CD8-positive, alpha-beta memory T cell (primary cell): ENCODE results near the gene CELF2. TPM values are rescaled to one million over a fixed set of nuclear protein-coding genes. Genes with fewer than 3 reads are reported as not detected.

Experiments
- CTCF ChIA-PET: fragments of 350-600 bp; sonication (Branson Sonifier 250); formaldehyde crosslinking; loops from one replicate; lab custom pipeline; 2021; ENCODE audit warnings: antibody characterized with exemption; lab: Charles Lee
- POLR2A ChIA-PET: fragments of 350-600 bp; sonication (Branson Sonifier 250); formaldehyde crosslinking; loops from one replicate; lab custom pipeline; 2021; ENCODE audit warnings: antibody characterized with exemption; lab: Charles Lee
- DNase-seq, 5 donors: peaks; one replicate each; pipeline versions ENCODE4 v3.0.0 to v3.0.0-alpha.2; 2020 to 2022; ENCODE audit warnings: mixed read lengths in 1 of 5
- H3K27ac ChIP-seq: one replicate; pipeline ENCODE4 v1.7.0; 2013; ENCODE audit warnings: low read depth, mild to moderate bottlenecking, low read length, moderate library complexity
- H3K27me3 ChIP-seq: 2 replicates; pipeline ENCODE4 v1.7.0; 2013; ENCODE audit warnings: low read length, mild to moderate bottlenecking; ENCODE audit not compliant: insufficient read depth, poor library complexity, severe bottlenecking
- H3K36me3 ChIP-seq: 2 replicates; pipeline ENCODE4 v1.7.0; 2013; ENCODE audit warnings: mild to moderate bottlenecking, low read length, moderate library complexity; ENCODE audit not compliant: insufficient read depth
- H3K4me1 ChIP-seq: 2 replicates; pipeline ENCODE4 v1.7.0; 2013; ENCODE audit warnings: mild to moderate bottlenecking, low read length, moderate library complexity; ENCODE audit not compliant: insufficient read depth
- H3K4me3 ChIP-seq: 2 replicates; pipeline ENCODE4 v1.7.0; 2013; ENCODE audit warnings: mild to moderate bottlenecking, low read length
- H3K9me3 ChIP-seq: 2 replicates; pipeline ENCODE4 v1.7.0; 2013; ENCODE audit warnings: mild to moderate bottlenecking, low read length
- H3K27ac Mint-ChIP-seq, 8 donors: one replicate each; pipeline ENCODE4 v1.8.0; 2020 to 2021; ENCODE audit warnings: mixed read lengths in 8 of 8, mild to moderate bottlenecking in 6 of 8, inconsistent platforms in 3 of 8, moderate library complexity in 3 of 8
- H3K27me3 Mint-ChIP-seq, 2 donors: one replicate each; pipeline ENCODE4 v1.8.0; 2020 to 2021; ENCODE audit warnings: mixed read lengths in 2 of 2, mild to moderate bottlenecking in 1 of 2, moderate library complexity in 1 of 2
- H3K36me3 Mint-ChIP-seq, 3 donors: one replicate each; pipeline ENCODE4 v1.8.0; 2020 to 2021; ENCODE audit warnings: mixed read lengths in 3 of 3, inconsistent platforms in 1 of 3, mild to moderate bottlenecking in 1 of 3
- H3K4me1 Mint-ChIP-seq, 3 donors: one replicate each; pipeline ENCODE4 v1.8.0; 2020 to 2021; ENCODE audit warnings: mixed read lengths in 3 of 3, inconsistent platforms in 1 of 3, mild to moderate bottlenecking in 1 of 3
- H3K4me3 Mint-ChIP-seq, 7 donors: one replicate each; pipeline ENCODE4 v1.8.0; 2020 to 2021; ENCODE audit warnings: mixed read lengths in 7 of 7, mild to moderate bottlenecking in 6 of 7, moderate library complexity in 4 of 7, inconsistent platforms in 2 of 7
- H3K9me3 Mint-ChIP-seq, 5 donors: one replicate each; pipeline ENCODE4 v1.8.0; 2020 to 2022; ENCODE audit warnings: mixed read lengths in 5 of 5, mild to moderate bottlenecking in 3 of 5, moderate library complexity in 2 of 5, inconsistent platforms in 1 of 5
- polyA plus RNA-seq: library from polyadenylated mRNA; unstranded; fragments of 300-500 nt; fragmentation: Illumina TruSeq; gene quantifications from one replicate; pipeline ENCODE4 v1.2.3, GENCODE V29; 2021
- total RNA-seq, 2 experiments: library from RNA; stranded (reverse); gene quantifications; one replicate each; pipeline ENCODE4 v1.2.3, GENCODE V29; 2021

CELF2 gene
- total and polyA plus RNA-seq, 3 experiments from 2014 or later, result 154 to 166 (median 155) TPM

- no peaks in the 10 kb centered on the region for H3K27me3 Mint-ChIP-seq
- POLR2A ChIA-PET, result no interaction called here
- CTCF ChIA-PET, result no interaction called here
- no peaks in the 10 kb centered on the region for H3K9me3 ChIP-seq
- peaks cover 15 to 97% (median 47%) of the 10 kb centered on the region in 3 donors for H3K36me3 Mint-ChIP-seq
- peak overlapping the region in 1 of 7 donors; percentile 26 for H3K4me3 Mint-ChIP-seq
- no peaks in the 10 kb centered on the region for H3K27me3 ChIP-seq
- no peak overlapping the region for H3K27ac ChIP-seq
- H3K36me3 ChIP-seq, result peaks cover 77% of the 10 kb centered on the region
- H3K4me1 Mint-ChIP-seq, result peaks cover 45 to 56% (median 54%) of the 10 kb centered on the region in 3 donors
- H3K9me3 Mint-ChIP-seq, result no peaks in the 10 kb centered on the region
- H3K4me1 ChIP-seq, result no peaks in the 10 kb centered on the region
- no peak overlapping the region for H3K4me3 ChIP-seq
- H3K27ac Mint-ChIP-seq, result peak overlapping the region in 2 of 8 donors; percentile 6 to 63
- no peak for DNase-seq
Observed at GRCh38 chr10:11293332-11293731, 275.7 kb downstream of the CELF2 start.

DNA sequence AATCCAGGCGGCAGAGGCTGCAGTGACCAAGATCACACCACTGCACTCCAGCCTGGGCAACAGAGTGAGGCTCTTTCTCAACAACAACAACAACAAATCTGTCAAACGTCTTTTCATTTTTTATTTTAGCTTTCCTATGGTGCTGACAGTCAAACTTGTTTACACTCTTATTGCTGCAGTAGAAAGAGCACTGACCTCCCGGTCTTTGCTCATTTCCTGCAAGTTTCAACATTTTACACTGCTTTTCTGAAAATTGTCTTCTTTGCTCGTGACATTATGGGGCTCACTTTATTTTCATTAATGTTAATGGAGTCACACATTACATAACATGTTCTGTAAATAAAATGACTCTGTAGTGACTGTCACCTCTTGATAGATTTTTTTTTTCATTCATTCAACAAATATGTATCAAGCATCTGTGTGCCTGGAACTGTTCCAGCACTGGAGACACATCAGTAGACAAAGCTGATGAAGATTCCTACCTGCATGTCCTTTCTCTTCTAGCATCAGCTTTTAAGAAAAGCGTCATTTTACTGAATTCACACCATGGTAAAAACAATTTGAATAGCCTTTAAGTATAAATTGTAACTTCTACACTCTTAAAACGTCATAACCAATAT is 277.3 kb downstream of the CELF2 start:
- H3K36me3 ChIP-seq, result peaks cover 74% of the 10 kb centered on the region
- no peak overlapping the region for H3K4me3 ChIP-seq
- ChIA-PET CTCF (no interaction called here), POLR2A (no interaction called here)
- H3K27ac ChIP-seq, result no peak overlapping the region
- H3K4me1 Mint-ChIP-seq, result peaks cover 40 to 43% (median 40%) of the 10 kb centered on the region in 3 donors
- DNase-seq, result no peak
- no peaks in the 10 kb centered on the region for H3K27me3 ChIP-seq
- H3K36me3 Mint-ChIP-seq, result peaks cover 7 to 97% (median 46%) of the 10 kb centered on the region in 3 donors
- no peak overlapping the region for H3K4me3 Mint-ChIP-seq
- H3K27ac Mint-ChIP-seq, result peak overlapping the region in 4 of 8 donors; percentile 14 to 61 (median 48)
- no peaks in the 10 kb centered on the region for H3K9me3 ChIP-seq
- H3K4me1 ChIP-seq, result no peaks in the 10 kb centered on the region
- H3K9me3 Mint-ChIP-seq, result no peaks in the 10 kb centered on the region
- peaks cover 0 to 3% of the 10 kb centered on the region in 2 donors for H3K27me3 Mint-ChIP-seq

GRCh38 chr10:11295492-11295891 is 277.8 kb downstream of the CELF2 start:
- Histone ChIP-seq H3K27ac (no peak overlapping the region), H3K4me1 (no peaks in the 10 kb centered on the region), H3K9me3 (no peaks in the 10 kb centered on the region), H3K27me3 (no peaks in the 10 kb centered on the region), H3K36me3 (peaks cover 75% of the 10 kb centered on the region), H3K4me3 (no peak overlapping the region)
- CTCF ChIA-PET, result interaction anchor here (0.7 kb wide), 1 partner anchor 15 kb away, joined by 3 read pairs; no protein-coding TSS in a partner anchor
- Mint-ChIP-seq H3K9me3 (no peaks in the 10 kb centered on the region), H3K27me3 (peaks cover 0 to 6% of the 10 kb centered on the region in 2 donors), H3K27ac (peak overlapping the region in 6 of 8 donors; percentile 10 to 77 (median 67)), H3K36me3 (peaks cover 7 to 97% (median 43%) of the 10 kb centered on the region in 3 donors), H3K4me3 (peak overlapping the region in 1 of 7 donors; percentile 31), H3K4me1 (peaks cover 37 to 41% (median 37%) of the 10 kb centered on the region in 3 donors)
- DNase-seq, result no peak
- POLR2A ChIA-PET, result no interaction called here

DNA sequence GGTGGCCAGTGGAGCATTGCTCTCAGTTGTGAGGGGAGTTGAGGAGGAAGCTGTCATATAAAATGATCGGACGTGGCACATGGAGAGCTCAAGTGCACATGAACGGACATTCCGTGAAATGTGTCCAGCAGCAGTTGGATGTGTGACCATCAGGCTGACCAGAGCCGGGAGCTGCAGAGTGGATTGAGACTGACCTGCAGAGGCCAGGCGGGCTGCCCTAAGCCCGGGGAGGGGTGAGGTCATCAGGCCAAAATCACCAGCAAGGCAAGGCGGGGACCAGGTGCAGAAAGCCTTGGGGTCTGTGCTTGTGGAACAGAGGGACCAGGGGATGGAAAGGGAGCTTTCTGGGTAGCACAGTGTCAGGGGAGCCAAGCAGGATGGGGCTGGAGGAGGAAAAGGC is 279.5 kb downstream of the CELF2 start:
- no peak overlapping the region for H3K27ac ChIP-seq
- no peaks in the 10 kb centered on the region for H3K27me3 ChIP-seq
- POLR2A ChIA-PET, result no interaction called here
- H3K4me3 ChIP-seq, result no peak overlapping the region
- peaks cover 0 to 12% of the 10 kb centered on the region in 2 donors for H3K27me3 Mint-ChIP-seq
- H3K4me3 Mint-ChIP-seq, result no peak overlapping the region
- H3K9me3 ChIP-seq, result no peaks in the 10 kb centered on the region
- H3K9me3 Mint-ChIP-seq, result no peaks in the 10 kb centered on the region
- peaks cover 32 to 41% (median 33%) of the 10 kb centered on the region in 3 donors for H3K4me1 Mint-ChIP-seq
- peaks cover 14 to 97% (median 52%) of the 10 kb centered on the region in 3 donors for H3K36me3 Mint-ChIP-seq
- H3K36me3 ChIP-seq, result peaks cover 73% of the 10 kb centered on the region
- no peaks in the 10 kb centered on the region for H3K4me1 ChIP-seq
- CTCF ChIA-PET, result no interaction called here
- no peak for DNase-seq
- peak overlapping the region in 6 of 8 donors; percentile 3 to 77 (median 56) for H3K27ac Mint-ChIP-seq

GRCh38 chr10:11298116-11298515 is 280.4 kb downstream of the CELF2 start:
- no peaks in the 10 kb centered on the region for H3K9me3 ChIP-seq
- H3K27ac Mint-ChIP-seq, result peak overlapping the region in 5 of 8 donors; percentile 40 to 68 (median 58)
- peaks cover 72% of the 10 kb centered on the region for H3K36me3 ChIP-seq
- H3K4me3 ChIP-seq, result no peak overlapping the region
- H3K27me3 ChIP-seq, result no peaks in the 10 kb centered on the region
- POLR2A ChIA-PET, result no interaction called here
- peaks cover 33 to 42% (median 37%) of the 10 kb centered on the region in 3 donors for H3K4me1 Mint-ChIP-seq
- peaks cover 0 to 13% of the 10 kb centered on the region in 2 donors for H3K27me3 Mint-ChIP-seq
- CTCF ChIA-PET, result no interaction called here
- peaks cover 23 to 97% (median 55%) of the 10 kb centered on the region in 3 donors for H3K36me3 Mint-ChIP-seq
- H3K4me3 Mint-ChIP-seq, result peak overlapping the region in 1 of 7 donors; percentile 8
- DNase-seq, result no peak
- peaks cover 0 to 1% (median 0%) of the 10 kb centered on the region in 5 donors for H3K9me3 Mint-ChIP-seq
- no peak overlapping the region for H3K27ac ChIP-seq
- H3K4me1 ChIP-seq, result no peaks in the 10 kb centered on the region

- H3K36me3 Mint-ChIP-seq, result peaks cover 33 to 97% (median 55%) of the 10 kb centered on the region in 3 donors
- Histone ChIP-seq H3K4me3 (no peak overlapping the region), H3K9me3 (no peaks in the 10 kb centered on the region), H3K4me1 (no peaks in the 10 kb centered on the region), H3K36me3 (peaks cover 72% of the 10 kb centered on the region), H3K27ac (no peak overlapping the region), H3K27me3 (no peaks in the 10 kb centered on the region)
- peaks cover 0 to 13% of the 10 kb centered on the region in 2 donors for H3K27me3 Mint-ChIP-seq
- peak overlapping the region in 2 of 8 donors; percentile 3 to 81 for H3K27ac Mint-ChIP-seq
- no peak for DNase-seq
- peaks cover 0 to 1% (median 0%) of the 10 kb centered on the region in 5 donors for H3K9me3 Mint-ChIP-seq
- ChIA-PET POLR2A (no interaction called here), CTCF (no interaction called here)
- H3K4me3 Mint-ChIP-seq, result no peak overlapping the region
- peaks cover 35 to 40% (median 36%) of the 10 kb centered on the region in 3 donors for H3K4me1 Mint-ChIP-seq
Observed at GRCh38 chr10:11299125-11299524, 281.5 kb downstream of the CELF2 start.

DNA sequence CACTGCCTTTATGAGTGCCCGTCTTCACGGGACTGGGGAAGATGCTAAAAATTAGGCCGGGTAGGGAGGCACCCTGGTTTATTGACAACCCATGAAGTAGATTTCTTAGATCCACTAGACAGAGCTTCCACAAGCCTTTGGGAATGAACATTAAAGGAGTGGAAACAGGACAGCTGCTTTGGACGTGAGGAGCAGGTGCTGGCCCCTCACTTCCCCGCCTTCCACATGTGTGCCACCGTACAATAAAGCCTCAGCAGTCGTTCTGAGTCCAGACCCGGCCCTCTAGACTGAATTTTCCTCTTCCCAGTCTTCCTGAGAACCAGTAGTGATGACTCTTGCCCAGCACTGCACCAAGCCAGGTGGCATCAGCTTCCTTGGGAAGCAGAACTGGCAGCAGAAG is 282.4 kb downstream of the CELF2 start:
- H3K27ac Mint-ChIP-seq, result peak overlapping the region in 5 of 8 donors; percentile 22 to 81 (median 44)

DNA sequence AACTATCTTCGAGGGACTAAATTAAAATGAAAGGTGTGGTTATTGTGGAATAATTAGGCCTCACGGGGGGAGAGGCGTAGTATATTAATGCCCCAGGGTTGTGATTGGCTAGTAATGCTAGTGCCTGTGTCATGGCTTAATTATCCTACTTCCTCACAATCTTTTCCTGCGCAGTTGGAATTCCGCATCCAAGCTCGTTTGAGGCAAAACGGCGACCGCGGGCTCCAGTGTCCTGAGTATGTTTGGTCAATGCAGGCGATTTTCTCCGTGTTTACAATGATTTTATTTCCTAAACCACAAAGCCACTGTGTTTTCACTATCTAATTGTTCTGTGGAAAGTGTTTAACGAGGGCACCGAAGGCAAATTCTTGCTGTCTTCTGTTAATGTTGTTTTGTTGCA is 282.9 kb downstream of the CELF2 start:
- H3K4me3 Mint-ChIP-seq, result no peak overlapping the region
- Histone ChIP-seq H3K4me3 (no peak overlapping the region), H3K4me1 (no peaks in the 10 kb centered on the region), H3K9me3 (no peaks in the 10 kb centered on the region), H3K36me3 (peaks cover 71% of the 10 kb centered on the region), H3K27me3 (no peaks in the 10 kb centered on the region), H3K27ac (no peak overlapping the region)
- peaks cover 36 to 97% (median 58%) of the 10 kb centered on the region in 3 donors for H3K36me3 Mint-ChIP-seq
- POLR2A ChIA-PET, result no interaction called here
- H3K27me3 Mint-ChIP-seq, result peaks cover 0 to 13% of the 10 kb centered on the region in 2 donors
- H3K4me1 Mint-ChIP-seq, result peaks cover 28 to 36% (median 31%) of the 10 kb centered on the region in 3 donors
- peak overlapping the region in 5 of 8 donors; percentile 22 to 81 (median 39) for H3K27ac Mint-ChIP-seq
- no peak for DNase-seq
- CTCF ChIA-PET, result no interaction called here
- H3K9me3 Mint-ChIP-seq, result peaks cover 0 to 1% (median 0%) of the 10 kb centered on the region in 5 donors

More for the DNA sequence above, 282.4 kb downstream of the CELF2 start:
- Mint-ChIP-seq H3K36me3 (peaks cover 35 to 97% (median 58%) of the 10 kb centered on the region in 3 donors), H3K27me3 (peaks cover 0 to 13% of the 10 kb centered on the region in 2 donors), H3K4me3 (peak overlapping the region in 1 of 7 donors; percentile 29), H3K9me3 (peaks cover 0 to 1% (median 0%) of the 10 kb centered on the region in 5 donors), H3K4me1 (peaks cover 29 to 35% (median 33%) of the 10 kb centered on the region in 3 donors)
- POLR2A ChIA-PET, result no interaction called here
- H3K27me3 ChIP-seq, result no peaks in the 10 kb centered on the region
- no peaks in the 10 kb centered on the region for H3K9me3 ChIP-seq
- H3K36me3 ChIP-seq, result peaks cover 73% of the 10 kb centered on the region
- no peak overlapping the region for H3K4me3 ChIP-seq
- H3K4me1 ChIP-seq, result no peaks in the 10 kb centered on the region
- no peak for DNase-seq
- H3K27ac ChIP-seq, result no peak overlapping the region
- CTCF ChIA-PET, result no interaction called here
